GM20431 (cell line): Measurements from ENCODE around the gene STARD7.

Experiments
- in situ Hi-C: fragments of 300-500 bp; cut with MseI, MboI; formaldehyde crosslinking; loops from one replicate; pipeline ENCODE4 v1.15.0; 2020; ENCODE audit warnings: low sequenced_read_pairs; ENCODE audit not compliant: unreplicated experiment

STARD7 gene, protein sequence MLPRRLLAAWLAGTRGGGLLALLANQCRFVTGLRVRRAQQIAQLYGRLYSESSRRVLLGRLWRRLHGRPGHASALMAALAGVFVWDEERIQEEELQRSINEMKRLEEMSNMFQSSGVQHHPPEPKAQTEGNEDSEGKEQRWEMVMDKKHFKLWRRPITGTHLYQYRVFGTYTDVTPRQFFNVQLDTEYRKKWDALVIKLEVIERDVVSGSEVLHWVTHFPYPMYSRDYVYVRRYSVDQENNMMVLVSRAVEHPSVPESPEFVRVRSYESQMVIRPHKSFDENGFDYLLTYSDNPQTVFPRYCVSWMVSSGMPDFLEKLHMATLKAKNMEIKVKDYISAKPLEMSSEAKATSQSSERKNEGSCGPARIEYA

DNA sequence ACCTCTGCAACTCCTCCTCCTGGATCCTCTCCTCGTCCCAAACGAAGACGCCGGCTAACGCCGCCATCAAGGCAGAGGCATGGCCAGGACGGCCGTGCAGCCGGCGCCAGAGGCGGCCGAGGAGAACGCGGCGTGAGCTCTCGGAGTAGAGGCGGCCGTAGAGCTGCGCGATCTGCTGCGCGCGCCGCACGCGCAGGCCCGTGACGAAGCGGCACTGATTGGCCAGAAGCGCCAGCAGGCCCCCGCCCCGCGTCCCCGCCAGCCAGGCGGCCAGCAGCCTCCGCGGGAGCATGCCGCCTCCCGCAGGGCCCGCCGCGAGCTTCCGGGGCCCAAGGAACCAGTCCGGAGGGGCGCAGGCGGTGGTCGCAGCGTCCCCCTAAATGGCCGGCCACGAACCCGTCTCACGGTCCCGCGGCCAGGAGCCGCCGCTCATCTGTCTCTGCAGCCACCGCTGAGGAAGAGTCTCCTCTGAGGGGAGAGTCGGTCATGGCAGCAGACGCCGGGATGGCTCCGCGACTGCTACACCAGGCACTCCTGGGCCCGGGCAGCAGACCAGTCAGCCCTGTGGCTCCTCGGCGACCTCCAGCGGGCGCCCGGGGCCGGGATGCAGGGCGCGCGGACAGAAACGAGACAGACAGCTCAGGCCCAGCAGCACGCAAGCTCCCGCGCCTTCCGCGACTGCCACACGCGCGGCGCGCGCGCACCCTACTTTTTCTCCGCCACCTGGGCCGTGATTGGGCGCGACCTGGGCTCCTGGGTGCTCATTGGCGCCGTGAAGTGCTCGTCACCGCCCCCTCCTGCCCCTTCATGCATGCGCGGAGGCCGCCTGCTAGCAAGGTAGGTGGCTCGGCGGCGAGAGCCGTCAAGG, at the start of gene STARD7:
Gene STARD7, minus strand, starts transcription at position 685 of the 868 bp plus-strand sequence. Its CDS starts 393 bp downstream, at position 292.
- in situ Hi-C loops = no loop called here

GRCh38 chr2:96257744-96258143, 49.1 kb upstream of the STARD7 start:
- in situ Hi-C loops = loop anchor here (25.0 kb wide), 1 partner anchor 245 kb away; no protein-coding TSS in a partner anchor

GRCh38 chr2:96256611-96257113, 48.0 kb upstream of the STARD7 start:
- in situ Hi-C loops = loop anchor here (25.0 kb wide), 1 partner anchor 244 kb away; no protein-coding TSS in a partner anchor

DNA sequence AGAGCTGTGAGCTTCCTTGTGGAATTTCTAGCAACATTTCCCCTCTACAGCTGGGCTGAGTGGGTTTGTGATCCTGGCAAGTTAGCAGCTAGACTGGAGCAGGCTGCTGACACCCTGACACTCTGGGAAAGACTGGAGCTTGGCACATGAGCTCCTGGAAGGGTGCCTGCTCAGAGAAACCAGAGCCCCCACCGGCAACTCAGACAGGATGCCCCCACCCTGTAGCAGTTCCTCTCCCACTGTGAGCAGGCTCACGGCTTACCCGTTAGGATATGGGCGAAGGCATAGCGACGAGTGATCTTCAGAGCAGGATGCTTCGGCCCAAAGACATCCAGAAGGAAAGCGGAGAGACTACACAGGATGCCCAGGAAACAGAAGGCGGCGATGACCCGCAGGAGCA, 45.9 kb upstream of the STARD7 start:
- in situ Hi-C loops = loop anchor here (25.0 kb wide), 1 partner anchor 242 kb away; no protein-coding TSS in a partner anchor

- in situ Hi-C loops = loop anchor here (25.0 kb wide), 1 partner anchor 241 kb away; no protein-coding TSS in a partner anchor
Measured at GRCh38 chr2:96253006-96253405, 44.4 kb upstream of the STARD7 start.

- in situ Hi-C loops = loop anchor here (25.0 kb wide), 1 partner anchor 240 kb away; no protein-coding TSS in a partner anchor
Measured at GRCh38 chr2:96252526-96252925, 43.9 kb upstream of the STARD7 start.

- in situ Hi-C loops = loop anchor here (25.0 kb wide), 1 partner anchor 240 kb away; no protein-coding TSS in a partner anchor
Measured at GRCh38 chr2:96251721-96252292, 43.2 kb upstream of the STARD7 start.

DNA sequence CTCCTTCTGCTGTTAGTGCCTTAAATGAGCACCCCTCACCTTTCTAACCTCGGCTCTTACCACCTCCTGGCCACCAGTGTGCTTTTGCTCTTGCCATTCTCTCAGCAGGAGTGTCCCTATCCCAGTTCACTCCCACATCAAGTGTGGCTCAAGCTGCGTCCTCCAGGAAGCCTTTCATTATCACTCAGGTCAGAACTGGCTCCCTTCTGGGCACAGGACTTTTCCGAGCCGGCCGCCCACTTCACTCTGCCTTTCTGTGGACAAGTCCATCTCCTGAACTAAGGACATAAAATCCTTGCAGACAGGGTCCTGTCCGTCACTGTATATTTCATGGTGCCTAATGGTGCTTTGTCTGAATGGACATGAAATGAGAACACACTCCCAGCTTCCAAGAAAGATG, 41.6 kb upstream of the STARD7 start:
- in situ Hi-C loops = loop anchor here (25.0 kb wide), 1 partner anchor 238 kb away; no protein-coding TSS in a partner anchor

GRCh38 chr2:96249654-96250053, 41.0 kb upstream of the STARD7 start:
- in situ Hi-C loops = loop anchor here (25.0 kb wide), 1 partner anchor 237 kb away; no protein-coding TSS in a partner anchor

- in situ Hi-C loops = no loop called here
Measured at GRCh38 chr2:96248624-96249023, 40.0 kb upstream of the STARD7 start.

GRCh38 chr2:96247896-96248295, 39.3 kb upstream of the STARD7 start:
- in situ Hi-C loops = no loop called here

- in situ Hi-C loops = no loop called here
Measured at GRCh38 chr2:96247009-96247408, 38.4 kb upstream of the STARD7 start.

GRCh38 chr2:96245609-96246390, 37.2 kb upstream of the STARD7 start:
- in situ Hi-C loops = no loop called here

GRCh38 chr2:96243843-96244242, 35.2 kb upstream of the STARD7 start:
- in situ Hi-C loops = no loop called here

- in situ Hi-C loops = no loop called here
Measured at GRCh38 chr2:96241900-96242611, 33.4 kb upstream of the STARD7 start.

GRCh38 chr2:96241227-96241626, 32.6 kb upstream of the STARD7 start:
- in situ Hi-C loops = no loop called here

- in situ Hi-C loops = no loop called here
Measured at GRCh38 chr2:96240341-96241038, 31.9 kb upstream of the STARD7 start.

- in situ Hi-C loops = no loop called here
Measured at GRCh38 chr2:96239745-96240264, 31.2 kb upstream of the STARD7 start.
